B cell (primary cell): Measurements from ENCODE around the gene COX17. TPM values are rescaled to one million over a fixed set of nuclear protein-coding genes. Genes with fewer than 3 reads are reported as not detected.
"Not testable (repeated sequence)": the region's sequence is repeated elsewhere in the genome, so short reads cannot be mapped to it uniquely, and the experiment has no call there.

Experiments
- ATAC-seq: fragments of 200-7000 bp; cut with Tn5 transposase; one replicate; pipeline ENCODE4 v1.10.0; 2021; ENCODE audit warnings: low read depth, mild to moderate bottlenecking, moderate number of reproducible peaks, moderate library complexity
- CTCF ChIA-PET: fragments of 350-600 bp; sonication (Branson Sonifier 250); formaldehyde crosslinking; loops from one replicate; lab custom pipeline; 2021; ENCODE audit warnings: antibody characterized with exemption, inconsistent platforms; lab: Charles Lee
- POLR2A ChIA-PET: fragments of 350-600 bp; sonication (Branson Sonifier 250); formaldehyde crosslinking; loops from one replicate; lab custom pipeline; 2021; ENCODE audit warnings: antibody characterized with exemption; lab: Charles Lee
- DNase-seq: peaks from one replicate; pipeline ENCODE4 v3.0.0; 2013
- H2AFZ ChIP-seq: 2 replicates; pipeline ENCODE4 v1.6.1; 2012; ENCODE audit warnings: mild to moderate bottlenecking, low read depth, low read length; ENCODE audit not compliant: insufficient read depth, poor library complexity, severe bottlenecking
- H3K27ac ChIP-seq, 2 donors: 1 replicate in 1 of 2; 2 replicates in 1 of 2; pipeline ENCODE4 v1.5.1; 2012 to 2013; ENCODE audit warnings: low read length in 2 of 2, mild to moderate bottlenecking in 2 of 2, moderate library complexity in 1 of 2
- H3K27me3 ChIP-seq, 4 experiments: fragments of 200-600 bp in 1 of 4; sonication (generic) in 1 of 4; replicated peaks in 1 of 4; 1 replicate in 2 of 4; 2 replicates in 2 of 4; pipeline versions ENCODE4 v1.6.1 to v1.7.0; 2013 to 2016; ENCODE audit warnings: low read length in 3 of 4, mild to moderate bottlenecking in 2 of 4, mixed read lengths in 1 of 4, moderate library complexity in 1 of 4; ENCODE audit not compliant: insufficient read depth in 4 of 4, control insufficient read depth in 3 of 4; ENCODE audit errors: control extremely low read depth in 1 of 4
- H3K36me3 ChIP-seq, 2 experiments: replicated peaks in 1 of 2; 1 replicate in 1 of 2; 2 replicates in 1 of 2; pipeline versions ENCODE4 v1.6.1 to v1.7.1; 2013; ENCODE audit warnings: low read length in 1 of 2; ENCODE audit not compliant: insufficient read depth in 2 of 2, control insufficient read depth in 1 of 2; ENCODE audit errors: control extremely low read depth in 1 of 2, extremely low read depth in 1 of 2
- H3K4me1 ChIP-seq, 2 donors: fragments of 200-600 bp in 1 of 2; sonication (generic) in 1 of 2; 1 replicate in 1 of 2; 2 replicates in 1 of 2; pipeline versions ENCODE4 v1.5.1 to v1.6.1; 2013 to 2017; ENCODE audit warnings: low read length in 2 of 2; ENCODE audit not compliant: control insufficient read depth in 2 of 2, insufficient read depth in 2 of 2
- H3K4me2 ChIP-seq: replicated peaks from 2 replicates; pipeline ENCODE3; 2012; ENCODE audit warnings: mild to moderate bottlenecking, low read depth, low read length; ENCODE audit not compliant: poor library complexity, severe bottlenecking
- H3K4me3 ChIP-seq, 5 experiments: fragments of 200-600 bp in 1 of 5; sonication (generic) in 1 of 5; 1 replicate in 3 of 5; 2 replicates in 2 of 5; pipeline versions ENCODE4 v1.5.1 to v1.7.0; 2011 to 2016; ENCODE audit warnings: low read length in 4 of 5, mild to moderate bottlenecking in 4 of 5, low read depth in 2 of 5, control low read depth in 1 of 5, moderate library complexity in 1 of 5; ENCODE audit not compliant: insufficient read depth in 1 of 5; ENCODE audit errors: control extremely low read depth in 1 of 5, extremely low read depth in 1 of 5
- H3K79me2 ChIP-seq: fragments of 200-600 bp; sonication (generic); one replicate; pipeline ENCODE4 v1.6.0; 2016; ENCODE audit warnings: low read length; ENCODE audit not compliant: control insufficient read depth, insufficient read depth
- H3K9ac ChIP-seq: fragments of 200-600 bp; sonication (generic); 2 replicates; pipeline ENCODE4 v1.6.1; 2017; ENCODE audit warnings: mild to moderate bottlenecking, low read length, moderate library complexity
- H3K9me3 ChIP-seq, 3 donors: one replicate each; pipeline versions ENCODE4 v1.6.1 to v1.7.1; 2013; ENCODE audit warnings: low read length in 2 of 3; ENCODE audit not compliant: control insufficient read depth in 2 of 3, insufficient read depth in 1 of 3; ENCODE audit errors: control extremely low read depth in 1 of 3
- H4K20me1 ChIP-seq: 2 replicates; pipeline ENCODE4 v1.6.0; 2012; ENCODE audit warnings: mild to moderate bottlenecking, low read length; ENCODE audit not compliant: insufficient read depth, control insufficient read depth, poor library complexity, severe bottlenecking
- H3K27ac Mint-ChIP-seq: one replicate; pipeline ENCODE4 v1.8.0; 2021; ENCODE audit warnings: mixed read lengths
- H3K27me3 Mint-ChIP-seq: one replicate; pipeline ENCODE4 v1.8.0; 2021; ENCODE audit warnings: mixed read lengths
- H3K4me1 Mint-ChIP-seq: one replicate; pipeline ENCODE4 v1.8.0; 2021; ENCODE audit warnings: mixed read lengths
- H3K4me3 Mint-ChIP-seq: one replicate; pipeline ENCODE4 v1.8.0; 2021; ENCODE audit warnings: mixed read lengths
- H3K9me3 Mint-ChIP-seq: one replicate; pipeline ENCODE4 v1.8.0; 2022; ENCODE audit warnings: mixed read lengths; ENCODE audit not compliant: insufficient read depth
- CTCF ChIP-seq: fragments of 200-600 bp; IDR thresholded peaks from one replicate; pipeline ENCODE4 v1.8.0; 2022; ENCODE audit warnings: antibody characterized with exemption, mild to moderate bottlenecking
- EZH2 ChIP-seq: IDR thresholded peaks from 2 replicates; pipeline ENCODE4 v1.6.1; 2012; ENCODE audit warnings: borderline replicate concordance, low read depth, mild to moderate bottlenecking, moderate library complexity, low read length; ENCODE audit not compliant: insufficient read depth, poor library complexity, severe bottlenecking
- WGBS: methylation state at CpG from one replicate; pipeline ENCODE4 v1.1.5; 2013; ENCODE audit warnings: missing lambda C conversion rate; ENCODE audit not compliant: insufficient coverage; 5-methylcytosine and 5-hydroxymethylcytosine counted together
- intact Hi-C: fragments of 100-400 bp; cut with micrococcal nuclease; formaldehyde crosslinking; loops from one replicate; pipeline ENCODE4 v1.10.0; 2022
- polyA plus RNA-seq: library from polyadenylated mRNA; depleted of rRNA; stranded (reverse); fragments of >200 nt; gene quantifications from 2 replicates; pipeline ENCODE4 v1.2.3, GENCODE V29; 2012
- total RNA-seq, 2 donors: library from RNA; stranded (reverse); fragments of 120-200 nt in 1 of 2; gene quantifications; 1 replicate in 1 of 2; 2 replicates in 1 of 2; pipeline versions ENCODE4 v1.2.3 to v1.2.4, GENCODE V29; 2013 to 2022

Gene COX17
- total and polyA plus RNA-seq, 2 donors (not counting 1 experiment from before 2014, with no cell fraction given), result 20.0 to 47.8 TPM

GRCh38 chr3:119679874-119680273 lies 2.7 kb upstream of the COX17 start:
- peaks cover 12% of the 10 kb centered on the region for H3K79me2 ChIP-seq
- CTCF ChIA-PET, result interaction anchor here (0.9 to 5.7 kb wide), 11 partner anchors 42 to 797 kb away, joined by 3 to 101 read pairs (median 7); partner anchors contain the start of gene CD80
- ATAC-seq, result no peak
- H3K4me2 ChIP-seq, result no peak overlapping the region
- no peak overlapping the region for H3K27ac Mint-ChIP-seq
- H3K27me3 ChIP-seq, result no peaks in the 10 kb centered on the region
- H3K4me1 ChIP-seq, result peaks cover 17% of the 10 kb centered on the region in 2 donors
- peaks cover 0 to 2% (median 0%) of the 10 kb centered on the region in 3 donors for H3K9me3 ChIP-seq
- H3K4me3 Mint-ChIP-seq, result no peak overlapping the region
- TF ChIP-seq EZH2 (no peak), CTCF (no peak)
- no peak overlapping the region for H3K4me3 ChIP-seq
- H3K4me1 Mint-ChIP-seq, result peaks cover 25% of the 10 kb centered on the region
- peaks cover 0 to 4% of the 10 kb centered on the region in 2 experiments for H3K36me3 ChIP-seq
- POLR2A ChIA-PET, result no interaction called here
- H2AFZ ChIP-seq, result no peak overlapping the region
- H3K9me3 Mint-ChIP-seq, result no peaks in the 10 kb centered on the region
- H3K27ac ChIP-seq, result no peak overlapping the region
- no peaks in the 10 kb centered on the region for H3K27me3 Mint-ChIP-seq
- intact Hi-C loops, result loop anchor here (5.0 to 10.0 kb wide), 2 partner anchors 98 to 665 kb away; partner anchors contain the start of gene LRRC58
- no peaks in the 10 kb centered on the region for H4K20me1 ChIP-seq
- no peak for DNase-seq
- H3K9ac ChIP-seq, result no peak overlapping the region

GRCh38 chr3:119678209-119678608 lies 1.0 kb upstream of the COX17 start:
- H2AFZ ChIP-seq, H3K27me3 ChIP-seq, H3K27ac Mint-ChIP-seq, DNase-seq, H3K9ac ChIP-seq, H3K4me3 ChIP-seq, H3K9me3 Mint-ChIP-seq, H4K20me1 ChIP-seq, ATAC-seq, H3K9me3 ChIP-seq, POLR2A ChIA-PET, H3K4me3 Mint-ChIP-seq, H3K27ac ChIP-seq, H3K27me3 Mint-ChIP-seq, H3K4me2 ChIP-seq: not testable (repeated sequence)
- H3K79me2 ChIP-seq, result peaks cover 16% of the 10 kb centered on the region
- CTCF ChIA-PET, result interaction anchor here (4.0 kb wide), 1 partner anchor 152 kb away, joined by 34 read pairs; no protein-coding TSS in a partner anchor
- intact Hi-C loops, result loop anchor here (5.0 to 10.0 kb wide), 2 partner anchors 96 to 667 kb away; partner anchors contain the start of gene LRRC58
- peaks cover 27% of the 10 kb centered on the region for H3K4me1 Mint-ChIP-seq
- 100% methylated on average over 2 of the region's 10 CpGs for WGBS
- H3K4me1 ChIP-seq, result peaks cover 17% of the 10 kb centered on the region in 2 donors
- peaks cover 0 to 17% of the 10 kb centered on the region in 2 experiments for H3K36me3 ChIP-seq
